HS-27A (cell line): Measurements from ENCODE around the gene MBP.

ENCODE experiments used
- DNase-seq: peaks from one replicate; pipeline ENCODE4 v3.0.0-alpha.2; 2012; ENCODE audit warnings: low read depth, missing footprints

MBP gene

DNA sequence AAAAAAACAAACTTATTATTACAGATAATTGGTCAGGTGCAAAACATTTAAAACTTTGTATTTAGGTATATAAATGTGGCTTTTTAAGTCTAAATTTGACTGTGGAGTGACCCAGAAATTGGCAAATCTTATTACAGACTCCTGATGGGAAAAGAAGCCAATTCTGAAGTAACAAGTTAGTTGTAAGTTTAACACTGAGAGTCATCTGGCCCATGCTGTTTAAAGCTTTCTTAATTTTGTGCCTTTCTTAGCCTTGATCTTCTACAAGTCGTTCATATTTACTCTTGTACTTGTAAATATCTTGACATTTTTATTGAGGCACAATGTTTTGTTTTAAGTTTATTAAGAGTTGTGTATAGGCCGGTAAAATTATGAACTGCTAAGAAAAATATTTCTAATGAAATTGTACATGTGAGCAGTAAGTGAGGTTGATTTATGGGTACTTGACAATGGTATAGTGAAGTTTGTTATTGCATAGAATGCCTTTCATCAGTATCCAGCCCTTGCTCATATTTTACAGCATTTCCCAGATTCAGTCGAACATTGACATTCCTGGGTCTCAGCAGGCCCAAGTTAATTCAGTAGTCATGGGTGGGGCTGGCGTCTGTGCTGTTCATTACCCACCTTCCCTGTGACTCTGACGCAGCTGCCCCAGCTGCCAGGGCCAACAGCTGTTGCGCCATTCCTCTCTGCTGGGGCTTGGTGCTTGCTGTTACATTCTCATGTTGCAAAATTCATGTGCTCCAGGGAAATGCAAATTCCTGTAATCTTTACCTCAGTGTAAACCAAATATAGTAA is 188.8 kb downstream of the MBP start:
- DNase-seq, result no peak

DNA sequence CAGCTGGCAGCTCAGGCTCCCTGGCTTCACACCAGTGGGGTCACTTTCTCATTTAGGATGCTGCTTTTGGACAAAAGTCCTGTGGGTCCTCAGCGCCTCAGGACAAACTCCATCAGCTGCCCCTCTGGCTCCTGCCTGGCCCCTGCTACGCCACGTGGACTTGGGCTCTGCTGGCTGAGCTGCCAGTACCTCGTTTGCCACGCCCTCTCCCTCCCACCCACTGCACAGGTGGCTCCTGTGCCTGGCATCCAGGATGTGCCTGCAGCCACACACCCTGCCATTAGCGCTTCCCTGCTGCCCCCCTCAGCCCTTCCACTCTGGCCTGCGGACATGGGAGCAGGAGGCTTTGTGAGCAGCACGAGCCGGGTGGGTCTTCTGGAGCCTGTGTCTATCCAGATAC is 191.3 kb downstream of the MBP start:
- no peak for DNase-seq

DNA sequence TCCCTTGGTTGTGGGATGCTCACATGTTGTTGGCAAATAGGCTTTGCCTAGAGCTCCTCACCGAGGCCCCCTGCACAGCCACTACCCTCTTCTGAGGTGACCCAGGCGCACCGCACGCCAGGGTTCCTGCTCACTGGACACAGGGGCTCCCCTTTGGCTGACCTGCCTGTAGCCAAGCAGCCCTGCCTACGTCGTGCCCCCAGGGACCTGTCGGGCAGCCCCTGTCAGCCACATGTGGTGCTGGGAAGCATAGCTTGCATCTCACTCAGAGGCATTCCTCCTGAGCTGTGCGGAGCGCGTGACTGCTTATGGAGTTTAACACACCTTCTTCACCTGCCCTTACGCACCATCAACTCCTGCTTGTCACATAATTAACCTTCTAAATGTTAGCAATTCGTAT is 194.0 kb downstream of the MBP start:
- no peak for DNase-seq

DNA sequence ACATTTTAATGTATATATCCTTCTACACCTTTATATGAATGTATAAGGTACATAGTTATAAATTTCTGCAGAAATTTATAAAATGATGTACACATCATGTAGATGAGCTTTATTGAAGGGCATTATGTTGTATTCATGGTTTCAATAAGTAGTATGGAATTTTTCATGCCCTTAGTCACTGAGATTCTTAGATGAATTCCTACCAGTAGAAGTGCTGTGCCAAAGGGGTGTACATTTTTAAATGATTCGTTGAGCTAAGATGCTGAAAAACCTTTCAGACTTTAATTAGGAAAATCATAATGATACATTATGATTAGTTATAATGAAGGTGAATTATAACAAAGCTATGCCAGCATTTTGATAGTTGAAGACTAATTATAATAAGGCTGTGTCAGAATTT is 195.0 kb downstream of the MBP start:
- DNase-seq, result no peak

DNA sequence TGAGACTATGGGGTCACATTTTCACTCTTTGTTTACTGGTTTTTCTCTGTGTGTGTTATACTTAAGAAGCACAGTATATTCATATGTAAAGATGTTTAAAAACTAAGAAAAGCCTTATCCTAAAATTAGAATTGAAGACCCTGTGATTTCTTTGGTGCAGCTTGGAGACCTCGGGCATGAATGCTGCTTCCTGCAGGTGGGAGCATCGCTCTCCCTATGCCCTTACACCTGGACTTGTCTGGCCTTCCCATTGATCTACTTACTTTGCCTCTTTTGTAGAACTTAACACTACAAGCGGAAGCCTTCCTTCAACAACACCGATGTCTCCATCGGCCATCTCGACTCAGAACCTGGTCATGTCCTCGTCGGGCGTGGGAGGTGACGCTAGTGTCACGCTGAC is 195.7 kb downstream of the MBP start:
- DNase-seq, result no peak

DNA sequence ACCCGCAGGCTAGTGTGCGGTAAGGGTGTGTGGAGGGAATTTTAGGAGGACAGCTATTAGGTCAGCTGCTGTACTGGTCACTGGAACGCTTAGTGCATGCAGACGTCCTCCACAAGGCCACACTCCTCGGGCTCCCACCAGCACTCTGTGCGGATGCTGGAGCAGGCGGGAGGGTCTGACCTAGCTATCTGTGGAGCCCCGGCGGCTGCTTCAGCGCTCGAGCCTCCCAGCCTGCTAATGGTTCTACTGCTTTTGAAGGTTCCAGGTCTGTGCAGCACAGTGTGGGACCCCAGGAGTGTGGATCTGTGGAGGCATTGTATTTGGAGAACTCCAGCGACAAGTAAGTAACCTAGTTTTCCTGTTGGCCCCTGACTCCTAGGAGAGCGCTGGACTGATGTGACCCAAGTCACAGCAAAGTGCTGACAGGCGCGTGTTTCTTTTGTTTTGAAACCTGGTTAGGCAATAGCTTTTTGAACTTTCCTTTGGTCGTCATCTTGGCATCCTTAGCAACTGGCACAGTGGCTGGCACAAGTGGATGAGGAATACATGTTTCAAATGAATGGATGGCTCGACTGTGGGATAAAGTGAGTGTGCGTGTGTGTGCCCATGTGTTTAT is 196.8 kb downstream of the MBP start:
- no peak for DNase-seq

DNA sequence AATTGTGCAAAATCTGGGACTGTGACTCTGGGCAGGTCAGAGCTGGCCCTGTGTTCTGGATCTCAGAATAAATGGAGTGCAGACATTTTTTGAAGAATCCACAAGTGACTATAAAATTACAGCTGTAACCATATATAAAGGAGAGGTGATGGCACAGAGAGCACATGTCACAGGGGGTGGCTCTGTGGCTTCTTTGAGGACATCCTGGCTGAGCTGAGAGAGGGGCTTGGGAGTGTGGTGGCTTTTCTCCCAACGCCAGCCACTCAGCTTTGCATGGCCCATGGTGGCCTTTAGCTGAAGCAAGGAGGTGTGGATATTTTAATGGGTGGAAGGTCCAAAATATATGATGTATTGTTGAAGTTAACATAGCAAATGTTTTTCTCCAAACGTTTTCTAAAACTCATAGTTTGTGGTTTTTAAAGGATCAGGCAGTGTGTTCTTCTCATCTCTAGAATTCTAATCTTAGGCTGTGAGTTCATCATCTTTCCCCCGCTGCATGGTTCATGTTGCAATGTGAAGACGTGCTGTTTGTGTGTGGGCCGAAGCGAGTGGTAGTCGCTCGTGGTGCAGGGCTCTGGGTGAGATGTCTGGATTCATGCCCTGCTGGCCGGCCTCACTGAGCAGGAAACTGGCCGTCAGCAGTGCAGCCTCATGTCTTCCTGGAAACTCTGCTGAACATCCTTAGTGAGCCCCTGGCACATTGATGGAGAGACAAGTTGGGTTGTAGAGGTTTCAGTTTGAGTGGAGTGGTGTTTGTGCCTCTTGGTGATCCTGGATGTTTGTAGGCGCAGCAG is 200.4 kb downstream of the MBP start:
- no peak for DNase-seq

DNA sequence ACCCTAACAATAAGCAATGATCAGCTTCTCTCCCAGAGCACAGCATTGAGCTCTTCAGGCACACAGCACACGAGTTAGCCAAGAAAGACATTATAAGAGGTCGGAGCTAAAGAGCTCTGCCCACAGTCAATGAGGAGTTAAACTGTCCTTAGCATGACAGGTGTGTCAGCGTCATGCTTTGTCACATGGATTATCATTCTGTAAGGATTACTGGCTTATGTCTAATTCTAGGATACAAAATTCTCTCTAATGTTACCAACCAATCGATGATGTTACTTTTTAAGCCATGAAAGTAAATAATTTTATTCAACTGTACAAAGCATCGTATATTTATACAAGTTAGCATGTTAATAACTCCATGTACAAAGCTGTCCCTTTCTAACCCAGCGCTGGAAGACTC is 201.4 kb downstream of the MBP start:
- no peak for DNase-seq
